ENCODE measurements around the gene MYOT. TPM values are rescaled to one million over a fixed set of nuclear protein-coding genes. Genes with fewer than 3 reads are reported as not detected.

MYOT gene
- total RNA-seq, 4 donors from 2014 or later = 0.39 to 11.7 (median 1.8) TPM

- H3K36me3 ChIP-seq = no peaks in the 10 kb centered on the region
- H3K27me3 ChIP-seq = no peaks in the 10 kb centered on the region
- TF ChIP-seq CTCF (IDR thresholded peaks at IDR 0.05) = no peak
- no peak for TF ChIP-seq POLR2A (IDR thresholded peaks at IDR 0.05)
- no peaks in the 10 kb centered on the region for H3K9me3 ChIP-seq
- no peaks in the 10 kb centered on the region for H3K4me1 ChIP-seq
- intact Hi-C loops (cut with DNase I) = no loop called here
- WGBS, 2 donors = 91 to 94% methylated on average over 3 of the region's 3 CpGs
- no peak overlapping the region for H3K27ac ChIP-seq
- no peak overlapping the region for H3K4me3 ChIP-seq (replicated peaks in 1 of 3)
- DNase-seq = no peak
Measured at GRCh38 chr5:137871571-137871970, 3.9 kb downstream of the MYOT start.

- Histone ChIP-seq H3K4me1 (no peaks in the 10 kb centered on the region), H3K9me3 (no peaks in the 10 kb centered on the region), H3K27ac (no peak overlapping the region), H3K36me3 (no peaks in the 10 kb centered on the region), H3K4me3 (replicated peaks in 1 of 3) (no peak overlapping the region), H3K27me3 (no peaks in the 10 kb centered on the region)
- TF ChIP-seq CTCF (IDR thresholded peaks at IDR 0.05) (no peak), POLR2A (IDR thresholded peaks at IDR 0.05) (no peak)
- WGBS, 2 donors = 87% methylated on average over 3 of the region's 3 CpGs
- intact Hi-C loops (cut with DNase I) = no loop called here
- no peak for DNase-seq
Measured at GRCh38 chr5:137872466-137872865, 4.8 kb downstream of the MYOT start.

GRCh38 chr5:137876101-137876500 lies 8.4 kb downstream of the MYOT start:
- no peak for DNase-seq
- TF ChIP-seq CTCF (IDR thresholded peaks at IDR 0.05) (no peak), POLR2A (IDR thresholded peaks at IDR 0.05) (no peak)
- no peaks in the 10 kb centered on the region for H3K9me3 ChIP-seq
- intact Hi-C loops (cut with DNase I) = no loop called here
- no peak overlapping the region for H3K27ac ChIP-seq
- no peaks in the 10 kb centered on the region for H3K4me1 ChIP-seq
- no peaks in the 10 kb centered on the region for H3K27me3 ChIP-seq
- H3K36me3 ChIP-seq = no peaks in the 10 kb centered on the region
- no peak overlapping the region for H3K4me3 ChIP-seq (replicated peaks in 1 of 3)

- no peak overlapping the region for H3K4me3 ChIP-seq (replicated peaks in 1 of 3)
Measured at GRCh38 chr5:137880313-137880712, 12.7 kb downstream of the MYOT start.

GRCh38 chr5:137887831-137888230 lies 20.2 kb downstream of the MYOT start:
- TF ChIP-seq POLR2A (IDR thresholded peaks at IDR 0.05) (no peak), CTCF (IDR thresholded peaks at IDR 0.05) (no peak)
- intact Hi-C loops (cut with DNase I) = no loop called here
- WGBS, 2 donors = 88 to 91% methylated on average over 2 of the region's 2 CpGs
- no peaks in the 10 kb centered on the region for H3K36me3 ChIP-seq
- no peak overlapping the region for H3K27ac ChIP-seq
- H3K27me3 ChIP-seq = no peaks in the 10 kb centered on the region
- no peaks in the 10 kb centered on the region for H3K9me3 ChIP-seq
- H3K4me1 ChIP-seq = peaks cover 0 to 3% of the 10 kb centered on the region in 2 donors
- no peak overlapping the region for H3K4me3 ChIP-seq (replicated peaks in 1 of 3)
- no peak for DNase-seq

More at GRCh38 chr5:137880313-137880712, 12.7 kb downstream of the MYOT start:
- Histone ChIP-seq H3K9me3 (no peaks in the 10 kb centered on the region), H3K27ac (no peak overlapping the region), H3K4me1 (no peaks in the 10 kb centered on the region), H3K27me3 (no peaks in the 10 kb centered on the region), H3K36me3 (no peaks in the 10 kb centered on the region)
- 71 to 91% methylated on average over 1 of the region's 1 CpG for WGBS, 2 donors
- no peak for TF ChIP-seq CTCF (IDR thresholded peaks at IDR 0.05)
- no peak for DNase-seq
- intact Hi-C loops (cut with DNase I) = no loop called here

Measured in thyroid gland (tissue), 4 donors.